LNCAP (cell line): ENCODE measurements around the gene GSTP1.

Source experiments
- CTCF ChIP-seq: fragments of 450-650 bp; IDR thresholded peaks from 2 replicates; pipeline ENCODE4 v1.5.1; 2017; ENCODE audit warnings: mild to moderate bottlenecking

GSTP1 gene

GRCh38 chr11:67607507-67607906 lies 23.9 kb downstream of the GSTP1 start:
- no peak for TF ChIP-seq CTCF

DNA sequence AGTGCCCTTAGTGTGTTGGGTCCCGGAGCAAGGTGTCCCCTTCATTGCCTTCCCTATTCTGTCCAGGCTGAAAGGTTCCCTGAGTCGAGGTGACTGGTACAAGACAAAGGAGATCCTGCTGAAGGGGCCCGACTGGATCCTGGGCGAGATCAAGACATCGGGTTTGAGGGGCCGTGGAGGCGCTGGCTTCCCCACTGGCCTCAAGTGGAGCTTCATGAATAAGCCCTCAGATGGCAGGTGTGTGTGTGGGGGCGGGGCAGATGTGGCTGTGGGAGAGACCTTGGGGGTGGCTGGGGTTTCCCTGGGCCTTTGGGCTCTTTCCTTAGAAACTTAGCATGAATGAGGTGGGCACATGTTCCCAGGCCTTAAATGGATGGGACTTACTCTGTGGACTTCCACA lies 24.9 kb downstream of the GSTP1 start:
- TF ChIP-seq CTCF: no peak

GRCh38 chr11:67609316-67609715 lies 25.7 kb downstream of the GSTP1 start:
- no peak for TF ChIP-seq CTCF

GRCh38 chr11:67610302-67610868 lies 26.8 kb downstream of the GSTP1 start:
- no peak for TF ChIP-seq CTCF

DNA sequence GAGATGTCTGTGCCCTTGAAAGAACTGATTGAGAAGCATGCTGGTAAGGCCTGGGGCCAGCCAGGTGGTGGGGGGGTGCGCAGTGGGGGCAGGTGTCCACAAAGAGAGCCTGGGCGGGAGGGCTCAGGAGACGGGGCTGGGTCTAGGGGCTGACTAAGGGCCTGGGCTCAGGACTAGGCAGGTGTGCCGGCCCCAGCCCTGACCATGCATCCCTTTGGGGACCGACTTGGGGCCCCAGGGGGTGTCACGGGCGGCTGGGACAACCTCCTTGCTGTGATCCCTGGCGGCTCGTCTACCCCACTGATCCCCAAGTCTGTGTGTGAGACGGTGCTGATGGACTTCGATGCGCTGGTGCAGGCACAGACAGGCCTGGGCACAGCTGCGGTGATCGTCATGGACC lies 27.6 kb downstream of the GSTP1 start:
- no peak for TF ChIP-seq CTCF

DNA sequence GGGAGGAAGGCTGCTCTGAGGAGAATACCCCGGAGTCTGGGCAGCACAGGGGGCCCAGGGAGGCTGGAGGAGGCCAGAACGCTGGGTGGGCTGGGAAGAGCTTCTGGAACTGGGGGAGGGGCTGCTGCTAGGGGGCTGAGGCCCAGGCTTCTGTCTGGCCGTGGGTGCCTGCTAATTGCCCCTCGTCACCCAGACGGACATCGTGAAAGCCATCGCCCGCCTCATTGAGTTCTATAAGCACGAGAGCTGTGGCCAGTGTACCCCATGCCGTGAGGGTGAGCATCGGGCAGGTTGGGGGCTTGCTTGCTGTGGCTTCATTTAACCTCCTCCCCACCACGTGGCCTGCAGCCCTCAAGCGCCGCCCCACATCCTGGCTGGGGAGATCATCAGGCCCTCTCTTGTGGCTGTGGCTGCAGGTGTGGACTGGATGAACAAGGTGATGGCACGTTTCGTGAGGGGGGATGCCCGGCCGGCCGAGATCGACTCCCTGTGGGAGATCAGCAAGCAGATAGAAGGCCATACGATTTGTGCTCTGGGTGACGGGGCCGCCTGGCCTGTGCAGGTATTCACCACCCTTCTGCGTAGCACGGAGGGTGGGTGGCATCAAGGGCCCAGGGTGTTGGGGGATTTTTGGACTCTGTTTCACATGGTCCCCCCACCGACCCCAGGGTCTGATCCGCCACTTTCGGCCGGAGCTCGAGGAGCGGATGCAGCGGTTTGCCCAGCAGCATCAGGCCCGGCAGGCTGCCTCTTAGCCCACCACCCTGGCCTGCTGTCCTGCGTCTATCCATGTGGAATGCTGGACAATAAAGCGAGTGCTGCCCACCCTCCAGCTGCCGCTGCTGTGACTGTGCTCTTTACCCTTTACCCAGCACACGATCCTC lies 28.3 kb downstream of the GSTP1 start:
- no peak for TF ChIP-seq CTCF

GRCh38 chr11:67612751-67613150 lies 29.1 kb downstream of the GSTP1 start:
- TF ChIP-seq CTCF: no peak
